IMR-90 (cell line): ENCODE results near the gene CD300LF. TPM values are rescaled to one million over a fixed set of nuclear protein-coding genes. Genes with fewer than 3 reads are reported as not detected.

Source experiments
- ATAC-seq: fragments of 200-7000 bp; cut with Tn5 transposase; 2 replicates; pipeline ENCODE4 v1.9.1; 2020; ENCODE audit warnings: low read depth, mild to moderate bottlenecking, moderate library complexity
- BruUV-seq: library from RNA; stranded (reverse); fragments of 400-500 nt; replicated peaks from 2 replicates; lab custom pipeline; 2021; lab: Mats Ljungman, UMichigan
- CTCF ChIA-PET: fragments of 300-600 bp; formaldehyde crosslinking; extraction: SDS; loops from one replicate; lab custom pipeline; 2021; ENCODE audit warnings: antibody characterized with exemption; lab: Yijun Ruan, JAX
- POLR2A ChIA-PET: fragments of 300-600 bp; sonication (Branson Sonifier 250); formaldehyde crosslinking; loops from one replicate; lab custom pipeline; 2022; ENCODE audit warnings: antibody characterized with exemption; ENCODE audit not compliant: unreplicated experiment; lab: Charles Lee
- DNase-seq: peaks from one replicate; pipeline ENCODE4 v3.0.0; 2013
- H2AFZ ChIP-seq: replicated peaks from 2 replicates; pipeline ENCODE3; 2013; ENCODE audit warnings: low read length, mild to moderate bottlenecking; ENCODE audit not compliant: poor library complexity
- H2AK5ac ChIP-seq: 2 replicates; pipeline ENCODE4 v1.6.1; 2013; ENCODE audit warnings: low read depth, low read length, inconsistent platforms
- H2AK9ac ChIP-seq: replicated peaks from 2 replicates; pipeline ENCODE3; 2013; ENCODE audit warnings: mild to moderate bottlenecking, low read depth, low read length, moderate library complexity; ENCODE audit not compliant: poor library complexity
- H2BK120ac ChIP-seq: 2 replicates; pipeline ENCODE4 v1.6.1; 2013; ENCODE audit warnings: low read depth, low read length, inconsistent platforms
- H2BK15ac ChIP-seq: 3 replicates; pipeline ENCODE4 v1.6.1; 2013; ENCODE audit warnings: low read depth, low read length, inconsistent platforms
- H2BK20ac ChIP-seq: 2 replicates; pipeline ENCODE4 v1.6.1; 2013; ENCODE audit warnings: low read depth, mild to moderate bottlenecking, inconsistent platforms, low read length, moderate library complexity
- H2BK5ac ChIP-seq: 2 replicates; pipeline ENCODE4 v1.6.1; 2013; ENCODE audit warnings: mild to moderate bottlenecking, low read depth, low read length, inconsistent platforms; ENCODE audit not compliant: poor library complexity, severe bottlenecking
- H3K14ac ChIP-seq: replicated peaks from 2 replicates; pipeline ENCODE4 v1.6.1; 2013; ENCODE audit warnings: low read depth, low read length, inconsistent platforms
- H3K18ac ChIP-seq: 2 replicates; pipeline ENCODE4 v1.6.1; 2013; ENCODE audit warnings: low read depth, low read length, control low read depth
- H3K23ac ChIP-seq: 2 replicates; pipeline ENCODE4 v1.6.1; 2013; ENCODE audit warnings: low read depth, low read length, inconsistent platforms
- H3K27ac ChIP-seq: 2 replicates; pipeline ENCODE4 v1.5.1; 2013; ENCODE audit warnings: mild to moderate bottlenecking, control low read depth, low read length; ENCODE audit not compliant: insufficient read depth
- H3K27me3 ChIP-seq: 2 replicates; pipeline ENCODE4 v1.6.1; 2013; ENCODE audit warnings: low read length; ENCODE audit not compliant: control insufficient read depth, insufficient read depth
- H3K36me3 ChIP-seq: 2 replicates; pipeline ENCODE4 v1.6.1; 2013; ENCODE audit warnings: low read length, mixed read lengths; ENCODE audit not compliant: control insufficient read depth, insufficient read depth
- H3K4ac ChIP-seq: 2 replicates; pipeline ENCODE4 v1.6.1; 2013; ENCODE audit warnings: low read depth, low read length, inconsistent platforms
- H3K4me1 ChIP-seq: 2 replicates; pipeline ENCODE4 v1.6.1; 2013; ENCODE audit warnings: low read length, mixed read lengths; ENCODE audit not compliant: control insufficient read depth, insufficient read depth
- H3K4me2 ChIP-seq: 2 replicates; pipeline ENCODE4 v1.6.1; 2013; ENCODE audit warnings: low read depth, mild to moderate bottlenecking, control low read depth, low read length, moderate library complexity
- H3K4me3 ChIP-seq: 2 replicates; pipeline ENCODE4 v1.5.1; 2013; ENCODE audit warnings: low read depth, mild to moderate bottlenecking, control low read depth, low read length, moderate library complexity; ENCODE audit not compliant: insufficient read depth
- H3K56ac ChIP-seq: 2 replicates; pipeline ENCODE4 v1.6.1; 2013; ENCODE audit warnings: low read length, inconsistent platforms; ENCODE audit not compliant: insufficient read depth; ENCODE audit errors: extremely low read depth
- H3K79me1 ChIP-seq, 2 experiments: 2 replicates each; pipeline ENCODE4 v1.6.1; 2013; ENCODE audit warnings: low read length in 2 of 2, inconsistent platforms in 1 of 2, low read depth in 1 of 2
- H3K9ac ChIP-seq: 2 replicates; pipeline ENCODE4 v1.6.1; 2013; ENCODE audit warnings: low read depth, low read length, control low read depth
- H3K9me1 ChIP-seq: 2 replicates; pipeline ENCODE4 v1.6.1; 2013; ENCODE audit warnings: low read length, inconsistent platforms; ENCODE audit not compliant: insufficient read depth
- H3K9me3 ChIP-seq: 2 replicates; pipeline ENCODE4 v1.6.1; 2013; ENCODE audit warnings: low read length; ENCODE audit not compliant: control insufficient read depth, insufficient read depth
- H4K20me1 ChIP-seq: 2 replicates; pipeline ENCODE4 v1.6.1; 2013; ENCODE audit warnings: low read length, inconsistent platforms; ENCODE audit not compliant: insufficient read depth
- H4K5ac ChIP-seq: 2 replicates; pipeline ENCODE4 v1.6.1; 2013; ENCODE audit warnings: mild to moderate bottlenecking, low read depth, low read length, control low read depth
- H4K8ac ChIP-seq, 2 experiments: 2 replicates each; pipeline ENCODE4 v1.6.1; 2013; ENCODE audit warnings: low read depth in 2 of 2, low read length in 2 of 2, control low read depth in 1 of 2, inconsistent platforms in 1 of 2
- H4K91ac ChIP-seq: 2 replicates; pipeline ENCODE4 v1.6.1; 2013; ENCODE audit warnings: low read depth, low read length, inconsistent platforms; ENCODE audit not compliant: insufficient read depth
- BHLHE40 ChIP-seq: fragments of 150-350 bp; IDR thresholded peaks from 2 replicates; pipeline ENCODE4 v1.6.1; 2016; ENCODE audit warnings: mild to moderate bottlenecking, low read depth, low read length
- CHD1 ChIP-seq: IDR thresholded peaks from 2 replicates; pipeline ENCODE4 v1.6.1; 2012; ENCODE audit warnings: low read depth, low read length, improper control_type of control experiment
- CTCF ChIP-seq: conservative IDR thresholded peaks from 2 replicates; pipeline ENCODE4 v1.5.1; 2012; ENCODE audit warnings: mild to moderate bottlenecking, low read depth, low read length, improper control_type of control experiment
- FOS ChIP-seq: fragments of 150-350 bp; IDR thresholded peaks from 2 replicates; pipeline ENCODE4 v1.6.1; 2016; ENCODE audit warnings: low read depth, low read length
- MXI1 ChIP-seq: IDR thresholded peaks from 2 replicates; pipeline ENCODE4 v1.6.1; 2012; ENCODE audit warnings: low read depth, mild to moderate bottlenecking, low read length, moderate library complexity, borderline replicate concordance
- POLR2A ChIP-seq: IDR thresholded peaks from 2 replicates; pipeline ENCODE4 v1.6.1; 2012; ENCODE audit warnings: mild to moderate bottlenecking, low read depth, low read length
- RFX5 ChIP-seq: IDR thresholded peaks from 2 replicates; pipeline ENCODE4 v1.8.0; 2012; ENCODE audit warnings: low read depth, mild to moderate bottlenecking, low read length, moderate library complexity
- SMC3 ChIP-seq: fragments of 150-350 bp; IDR thresholded peaks from 2 replicates; pipeline ENCODE4 v1.6.1; 2016; ENCODE audit warnings: low read depth, mild to moderate bottlenecking, antibody characterized with exemption, low read length, moderate library complexity
- WGBS, 2 experiments: methylation state at CpG; one replicate each; pipeline versions ENCODE4 v1.1.5 to v1.1.7; 2013; ENCODE audit warnings: missing lambda C conversion rate in 2 of 2; ENCODE audit not compliant: insufficient read length in 1 of 2; ENCODE audit errors: extremely low coverage in 2 of 2; 5-methylcytosine and 5-hydroxymethylcytosine counted together
- dilution Hi-C: fragments of 300-500 bp; cut with HindIII; formaldehyde crosslinking; loops from one replicate; pipeline ENCODE4 v1.14.3; 2018; ENCODE audit warnings: low sequenced_read_pairs; ENCODE audit not compliant: unreplicated experiment
- in situ Hi-C: fragments of 300-500 bp; cut with MboI; formaldehyde crosslinking; loops from 3 replicates; pipeline ENCODE4 v1.14.3; 2019; ENCODE audit warnings: low sequenced_read_pairs, inconsistent platforms, mixed read lengths
- intact Hi-C: fragments of 100-400 bp; cut with micrococcal nuclease; formaldehyde crosslinking; loops from 2 replicates; pipeline ENCODE4 v1.10.0; 2022
- polyA plus RNA-seq, 3 experiments: library from polyadenylated mRNA; depleted of rRNA; stranded (reverse); fragments of >200 nt; gene quantifications; 2 replicates each; pipeline ENCODE4 v1.2.3, GENCODE V29; 2012; ENCODE audit warnings: low replicate concordance in 1 of 3
- total RNA-seq: library from RNA; depleted of rRNA; stranded (reverse); fragments of >200 nt; gene quantifications from 2 replicates; pipeline ENCODE4 v1.2.3, GENCODE V29; 2012
- TF ChIP-seq, protein P1 (sequence below): fragments of 150-350 bp; IDR thresholded peaks from 2 replicates; pipeline ENCODE4 v1.6.1; 2017; ENCODE audit warnings: mild to moderate bottlenecking, antibody characterized with exemption, low read length, low read depth

The CD300LF gene
- total and polyA plus RNA-seq, 2 of the 4 experiments (the other 2 are of a cell fraction): not detected

GRCh38 chr17:74694081-74694480 is 18.6 kb downstream of the CD300LF start:
- CTCF ChIA-PET: no interaction called here

More at GRCh38 chr17:74694081-74694480, 18.6 kb downstream of the CD300LF start:
- Histone ChIP-seq H4K5ac (no peak overlapping the region), H4K91ac (no peak overlapping the region), H3K4me2 (no peak overlapping the region), H2BK20ac (no peak overlapping the region), H3K9me1 (no peaks in the 10 kb centered on the region; the same call in 1 of the 2 replicates), H3K4me1 (no peaks in the 10 kb centered on the region), H2AK9ac (peak overlapping the region; percentile 70), H4K8ac (no peak overlapping the region), H3K27ac (no peak overlapping the region), H3K14ac (no peak overlapping the region), H2BK15ac (no peak overlapping the region), H3K18ac (no peak overlapping the region), H3K36me3 (no peaks in the 10 kb centered on the region), H3K27me3 (no peaks in the 10 kb centered on the region), H2AK5ac (no peak overlapping the region), H3K23ac (no peak overlapping the region), H2AFZ (no peak overlapping the region), H2BK120ac (no peak overlapping the region), H2BK5ac (no peak overlapping the region), H4K20me1 (no peaks in the 10 kb centered on the region; the same call in 1 of the 2 replicates), H3K9ac (no peak overlapping the region), H3K4ac (no peak overlapping the region), H3K79me1 (no peaks in the 10 kb centered on the region), H3K56ac (no peak overlapping the region), H3K9me3 (no peaks in the 10 kb centered on the region), H3K4me3 (no peak overlapping the region)
- intact Hi-C loops: no loop called here
- DNase-seq (no peak), ATAC-seq (no peak)
- POLR2A ChIA-PET: no interaction called here
- no TSS peak for BruUV-seq
- TF ChIP-seq MXI1 (no peak), SMC3 (no peak), POLR2A (no peak), RFX5 (no peak), CHD1 (no peak), BHLHE40 (no peak), CTCF (no peak), FOS (no peak)
- TF ChIP-seq, protein P1, sequence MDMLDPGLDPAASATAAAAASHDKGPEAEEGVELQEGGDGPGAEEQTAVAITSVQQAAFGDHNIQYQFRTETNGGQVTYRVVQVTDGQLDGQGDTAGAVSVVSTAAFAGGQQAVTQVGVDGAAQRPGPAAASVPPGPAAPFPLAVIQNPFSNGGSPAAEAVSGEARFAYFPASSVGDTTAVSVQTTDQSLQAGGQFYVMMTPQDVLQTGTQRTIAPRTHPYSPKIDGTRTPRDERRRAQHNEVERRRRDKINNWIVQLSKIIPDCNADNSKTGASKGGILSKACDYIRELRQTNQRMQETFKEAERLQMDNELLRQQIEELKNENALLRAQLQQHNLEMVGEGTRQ: no peak
- dilution Hi-C loops: no loop called here
- 100% methylated on average over 1 of the region's 4 CpGs; no CpG with 5 or more reads in 1 of the 2 experiments for WGBS, 2 experiments
- in situ Hi-C loops: no loop called here
